ENCODE measurements around the gene JMJD4.

Gene JMJD4

DNA sequence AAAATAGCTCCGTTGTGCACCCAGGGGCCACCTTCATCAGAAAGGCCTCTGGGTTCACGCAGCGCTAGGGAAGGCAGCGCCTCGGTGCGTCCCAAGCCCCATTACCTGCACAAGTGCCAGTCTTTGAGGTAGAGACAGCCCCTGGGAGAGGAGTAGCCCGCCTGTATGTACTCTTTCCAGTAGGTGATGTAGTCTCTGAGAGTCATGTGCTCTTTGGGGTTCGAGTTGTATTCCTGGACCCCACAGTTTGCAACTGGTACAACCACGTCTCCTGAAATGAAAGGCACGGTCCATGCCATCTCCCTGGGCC lies 601 bp downstream of the JMJD4 start:
- H3K9ac ChIP-seq (ENCODE audit: insufficient read length), result peak overlapping the region; percentile 89
- H3K27ac ChIP-seq, result no peak overlapping the region
- H3K9me3 ChIP-seq (ENCODE audit: low read depth, low read length), result no peaks in the 10 kb centered on the region
- TF ChIP-seq FOXP2 (optimal IDR thresholded peaks at IDR 0.05; ENCODE audit: control extremely low read depth, extremely low read length, insufficient read depth) (no peak), POLR2AphosphoS5 (IDR thresholded peaks at IDR 0.05; ENCODE audit: borderline replicate concordance, low read depth, low read length) (no peak), EZH2 (IDR thresholded peaks at IDR 0.05) (no peak)
- H3K4me3 ChIP-seq, result peak overlapping the region; percentile 96
- H3K36me3 ChIP-seq (ENCODE audit: insufficient read depth, low read length), result peaks cover 15% of the 10 kb centered on the region
- DNase-seq (ENCODE audit: low read depth, low spot score), result no peak

DNA sequence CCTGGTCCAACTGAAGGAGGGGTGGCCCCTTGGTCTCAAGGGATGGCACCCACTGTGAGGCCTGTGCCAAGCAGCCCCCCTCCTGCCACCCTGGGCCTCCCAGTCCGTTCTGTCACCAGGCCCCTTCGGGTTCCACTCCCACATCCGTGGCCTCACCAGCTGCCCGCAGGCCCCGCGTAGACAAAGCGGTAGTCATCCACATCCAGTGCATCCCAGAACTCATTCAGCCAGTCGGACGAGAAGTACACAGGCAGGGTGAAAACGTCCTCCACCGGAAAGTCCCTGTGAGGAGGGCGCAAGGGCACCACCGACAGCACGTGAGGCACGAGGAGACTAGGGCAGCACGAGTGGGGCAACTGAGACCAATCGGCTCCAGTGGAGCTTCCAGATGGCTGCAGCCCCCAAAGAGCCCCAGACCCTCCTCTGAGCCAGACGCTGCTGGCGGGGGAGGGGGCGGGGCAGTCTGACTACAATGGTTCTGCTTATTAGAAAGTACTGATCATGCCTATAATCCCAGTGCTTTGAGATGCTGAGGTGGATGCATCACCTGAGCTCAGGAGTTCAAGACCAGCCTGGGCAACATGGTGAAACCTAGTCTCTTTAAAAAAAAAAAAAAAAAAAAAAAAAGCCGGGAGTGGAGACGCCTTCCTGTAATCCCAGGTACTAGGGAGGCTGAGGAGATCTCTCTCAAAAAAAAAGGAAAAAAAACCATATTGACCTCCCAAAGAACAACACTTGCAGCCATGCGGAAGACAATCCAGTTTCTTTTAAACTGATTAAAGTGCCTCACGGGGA lies 1.2 kb downstream of the JMJD4 start:
- no peak for DNase-seq (ENCODE audit: low read depth, low spot score)
- no peak overlapping the region for H3K27ac ChIP-seq

DNA sequence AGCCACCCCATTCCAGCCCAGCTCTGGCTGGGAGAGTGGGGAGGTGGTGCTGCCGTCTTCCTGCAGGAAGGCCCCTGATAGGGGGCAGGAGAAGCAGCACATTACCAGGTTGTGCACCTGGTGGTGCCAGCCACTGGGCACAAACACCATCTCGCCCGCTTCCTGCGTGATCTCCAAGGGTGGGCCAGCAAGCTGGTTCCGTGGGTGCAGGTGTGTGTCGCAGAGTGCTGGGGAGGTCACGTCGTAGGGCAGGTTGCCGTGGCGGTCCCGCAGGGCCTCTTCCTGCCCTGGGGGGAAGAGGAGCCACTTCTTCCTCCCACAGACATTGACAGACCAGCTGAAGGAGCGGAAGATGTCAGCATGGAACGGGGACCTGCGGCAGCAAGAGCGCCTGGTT lies 1.8 kb downstream of the JMJD4 start:
- Histone ChIP-seq H3K27ac (no peak overlapping the region), H3K36me3 (ENCODE audit: insufficient read depth, low read length) (peaks cover 15% of the 10 kb centered on the region)

More for the DNA sequence above, 1.2 kb downstream of the JMJD4 start:
- no peaks in the 10 kb centered on the region for H3K9me3 ChIP-seq (ENCODE audit: low read depth, low read length)
- peaks cover 15% of the 10 kb centered on the region for H3K36me3 ChIP-seq (ENCODE audit: insufficient read depth, low read length)
- H3K9ac ChIP-seq (ENCODE audit: insufficient read length), result peak overlapping the region; percentile 89
- peak overlapping the region; percentile 96 for H3K4me3 ChIP-seq
- TF ChIP-seq EZH2 (IDR thresholded peaks at IDR 0.05), result no peak
- no peak for TF ChIP-seq POLR2AphosphoS5 (IDR thresholded peaks at IDR 0.05; ENCODE audit: borderline replicate concordance, low read depth, low read length)
- no peak for TF ChIP-seq FOXP2 (optimal IDR thresholded peaks at IDR 0.05; ENCODE audit: control extremely low read depth, extremely low read length, insufficient read depth)

DNA sequence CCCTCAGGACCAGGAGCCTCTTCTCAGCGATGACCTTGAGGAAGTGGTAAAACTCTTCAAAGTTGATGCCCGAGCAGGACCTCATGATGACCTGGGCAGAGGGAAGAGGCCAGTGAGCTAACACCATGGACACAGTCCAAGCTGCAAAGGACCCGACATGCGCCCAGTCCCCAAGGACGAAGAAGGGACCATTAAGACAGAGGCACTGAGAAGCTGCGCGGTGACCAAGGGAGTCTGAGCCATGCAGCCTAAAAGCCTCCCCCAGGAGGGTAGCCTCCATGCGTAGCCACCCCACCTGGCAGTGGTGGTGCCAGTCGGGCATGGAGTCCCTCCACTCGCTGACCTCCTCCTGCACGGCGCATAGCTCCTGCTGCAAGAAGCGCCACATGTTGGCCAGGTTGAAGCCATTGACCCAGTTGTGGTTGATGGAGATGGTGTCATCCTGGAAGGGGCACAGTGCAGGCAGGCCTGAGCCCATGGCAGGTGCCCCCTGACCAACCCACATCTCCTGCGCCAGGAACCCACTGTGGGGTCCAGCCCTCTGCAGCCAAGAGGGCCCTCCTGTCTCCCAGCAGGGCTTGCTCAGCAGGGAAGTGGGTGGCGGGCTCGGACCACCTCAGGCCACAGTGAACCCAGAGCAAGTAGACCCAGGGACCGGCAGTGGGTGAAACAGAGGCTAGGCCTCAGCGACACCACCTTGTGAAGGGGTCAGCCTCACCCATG lies 2.4 kb downstream of the JMJD4 start:
- no peaks in the 10 kb centered on the region for H3K9me3 ChIP-seq (ENCODE audit: low read depth, low read length)
- TF ChIP-seq FOXP2 (optimal IDR thresholded peaks at IDR 0.05; ENCODE audit: control extremely low read depth, extremely low read length, insufficient read depth), result no peak
- no peak for TF ChIP-seq EZH2 (IDR thresholded peaks at IDR 0.05)
- TF ChIP-seq POLR2AphosphoS5 (IDR thresholded peaks at IDR 0.05; ENCODE audit: borderline replicate concordance, low read depth, low read length), result no peak
- H3K9ac ChIP-seq (ENCODE audit: insufficient read length), result no peak overlapping the region
- H3K4me3 ChIP-seq, result no peak overlapping the region
- no peak overlapping the region for H3K27ac ChIP-seq
- peaks cover 15% of the 10 kb centered on the region for H3K36me3 ChIP-seq (ENCODE audit: insufficient read depth, low read length)
- no peak for DNase-seq (ENCODE audit: low read depth, low spot score)

More for the DNA sequence above, 1.8 kb downstream of the JMJD4 start:
- H3K9ac ChIP-seq (ENCODE audit: insufficient read length), result no peak overlapping the region
- H3K9me3 ChIP-seq (ENCODE audit: low read depth, low read length), result no peaks in the 10 kb centered on the region
- TF ChIP-seq FOXP2 (optimal IDR thresholded peaks at IDR 0.05; ENCODE audit: control extremely low read depth, extremely low read length, insufficient read depth), result no peak
- no peak for TF ChIP-seq EZH2 (IDR thresholded peaks at IDR 0.05)
- no peak for TF ChIP-seq POLR2AphosphoS5 (IDR thresholded peaks at IDR 0.05; ENCODE audit: borderline replicate concordance, low read depth, low read length)
- no peak overlapping the region for H3K4me3 ChIP-seq
- no peak for DNase-seq (ENCODE audit: low read depth, low spot score)

DNA sequence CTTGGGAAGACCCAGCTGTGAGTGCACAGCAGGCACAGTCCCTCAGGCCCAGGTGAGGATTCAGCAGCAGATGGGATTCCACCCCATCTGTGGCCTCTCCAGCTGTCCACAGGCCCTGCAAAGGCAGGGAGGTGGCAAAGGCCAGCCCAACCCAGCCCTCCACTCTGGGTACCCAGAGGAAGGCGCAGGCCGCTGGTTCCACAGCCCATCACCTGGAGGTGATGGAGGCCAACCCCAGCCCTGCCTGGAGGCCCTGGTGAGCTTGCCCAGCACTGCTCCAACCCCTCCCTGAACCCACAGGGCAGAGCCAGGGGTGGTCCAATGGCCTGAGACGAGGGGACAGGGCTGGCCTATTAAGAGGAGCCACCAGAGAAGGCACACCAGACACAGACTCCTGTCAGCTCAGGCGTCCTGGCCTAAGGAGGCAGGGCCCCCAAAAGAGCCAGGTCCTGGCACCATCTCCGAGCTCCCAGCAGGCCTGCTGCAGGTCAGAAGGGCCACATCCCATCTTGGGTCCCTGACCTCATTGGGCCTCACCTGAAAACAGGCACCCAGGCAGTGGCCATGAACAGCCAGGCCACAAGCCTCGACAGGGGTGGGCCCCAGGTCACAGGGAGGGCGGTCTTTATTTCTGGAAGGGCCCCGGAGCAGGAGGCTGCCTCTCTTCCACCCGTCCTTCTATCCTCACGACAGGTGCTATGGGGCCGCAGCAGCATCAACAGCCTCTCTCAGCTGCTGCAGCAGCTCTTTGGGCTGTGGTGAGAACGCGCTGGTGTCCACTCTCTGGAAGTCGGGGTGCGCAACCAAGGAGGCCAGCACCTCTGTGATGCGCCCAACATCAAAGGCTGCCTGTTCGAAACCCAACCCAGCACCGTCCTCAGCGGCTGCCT lies 3.2 kb downstream of the JMJD4 start:
- peaks cover 15% of the 10 kb centered on the region for H3K36me3 ChIP-seq (ENCODE audit: insufficient read depth, low read length)
- no peak for DNase-seq (ENCODE audit: low read depth, low spot score)
- H3K9ac ChIP-seq (ENCODE audit: insufficient read length), result no peak overlapping the region
- no peak overlapping the region for H3K4me3 ChIP-seq
- H3K27ac ChIP-seq, result no peak overlapping the region
- H3K9me3 ChIP-seq (ENCODE audit: low read depth, low read length), result no peaks in the 10 kb centered on the region
- no peak for TF ChIP-seq POLR2AphosphoS5 (IDR thresholded peaks at IDR 0.05; ENCODE audit: borderline replicate concordance, low read depth, low read length)
- no peak for TF ChIP-seq EZH2 (IDR thresholded peaks at IDR 0.05)
- no peak for TF ChIP-seq FOXP2 (optimal IDR thresholded peaks at IDR 0.05; ENCODE audit: control extremely low read depth, extremely low read length, insufficient read depth)

DNA sequence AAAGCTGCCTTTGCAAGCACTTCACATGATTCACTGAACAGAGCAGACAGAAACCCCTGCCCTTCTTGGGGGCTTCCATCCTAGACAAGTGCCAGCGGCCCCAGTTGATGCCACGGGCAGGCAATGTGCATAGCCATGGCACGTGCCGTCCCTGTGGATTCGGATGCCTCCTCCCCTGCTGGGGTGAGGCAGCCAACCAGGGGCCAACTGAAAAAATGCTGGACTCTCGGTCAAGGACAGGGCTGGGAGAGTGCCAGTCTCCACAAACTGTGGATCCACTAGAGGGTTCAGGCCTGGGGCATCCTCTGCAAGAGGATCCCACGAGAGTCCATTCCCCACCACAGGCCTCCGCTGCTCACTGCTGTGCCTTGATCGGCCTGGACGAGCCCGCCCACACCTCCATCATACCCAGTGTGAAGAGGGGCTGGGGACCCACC lies 3.8 kb downstream of the JMJD4 start:
- TF ChIP-seq EZH2 (IDR thresholded peaks at IDR 0.05) (no peak), FOXP2 (optimal IDR thresholded peaks at IDR 0.05; ENCODE audit: control extremely low read depth, extremely low read length, insufficient read depth) (no peak), POLR2AphosphoS5 (IDR thresholded peaks at IDR 0.05; ENCODE audit: borderline replicate concordance, low read depth, low read length) (no peak)

DNA sequence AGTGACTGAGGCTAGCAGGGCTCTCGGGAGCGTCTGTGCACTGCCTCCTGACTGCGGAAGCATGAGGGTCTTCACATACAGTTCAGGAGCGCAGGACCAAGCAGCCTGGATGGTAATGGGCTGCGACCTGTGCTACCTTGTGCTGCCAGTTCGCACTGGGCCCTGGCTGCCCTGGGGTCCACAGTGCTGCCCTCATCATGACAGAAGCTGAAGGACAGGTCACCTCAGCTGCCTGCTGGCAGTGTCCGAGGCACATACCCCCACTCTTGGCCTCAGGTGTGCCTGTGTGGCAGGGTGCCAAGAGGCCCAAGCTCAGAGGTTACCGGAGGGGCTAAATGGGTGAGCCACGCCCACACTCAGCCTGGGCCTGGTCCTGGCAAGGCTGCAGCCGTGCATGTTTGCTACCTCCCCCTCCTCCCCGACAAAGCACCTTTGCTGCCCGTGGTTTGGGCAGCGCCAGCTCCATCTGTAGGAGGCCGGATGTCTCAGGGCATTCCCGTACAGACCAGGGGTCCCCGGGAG lies 4.4 kb downstream of the JMJD4 start:
- Histone ChIP-seq H3K9me3 (ENCODE audit: low read depth, low read length) (no peaks in the 10 kb centered on the region), H3K27ac (no peak overlapping the region), H3K9ac (ENCODE audit: insufficient read length) (no peak overlapping the region), H3K36me3 (ENCODE audit: insufficient read depth, low read length) (peaks cover 15% of the 10 kb centered on the region), H3K4me3 (no peak overlapping the region)
- DNase-seq (ENCODE audit: low read depth, low spot score), result no peak
- TF ChIP-seq FOXP2 (optimal IDR thresholded peaks at IDR 0.05; ENCODE audit: control extremely low read depth, extremely low read length, insufficient read depth), result no peak
- TF ChIP-seq POLR2AphosphoS5 (IDR thresholded peaks at IDR 0.05; ENCODE audit: borderline replicate concordance, low read depth, low read length), result no peak
- TF ChIP-seq EZH2 (IDR thresholded peaks at IDR 0.05), result no peak

More for the DNA sequence above, 3.8 kb downstream of the JMJD4 start:
- H3K27ac ChIP-seq, result no peak overlapping the region
- no peaks in the 10 kb centered on the region for H3K9me3 ChIP-seq (ENCODE audit: low read depth, low read length)
- no peak overlapping the region for H3K9ac ChIP-seq (ENCODE audit: insufficient read length)
- no peak for DNase-seq (ENCODE audit: low read depth, low spot score)
- H3K4me3 ChIP-seq, result no peak overlapping the region
- peaks cover 15% of the 10 kb centered on the region for H3K36me3 ChIP-seq (ENCODE audit: insufficient read depth, low read length)

Measured in SK-N-MC (cell line).